ENCODE results near the gene INSYN1.
"Not testable (repeated sequence)": the region's sequence is repeated elsewhere in the genome, so short reads cannot be mapped to it uniquely, and the experiment has no call there.

The INSYN1 gene, protein sequence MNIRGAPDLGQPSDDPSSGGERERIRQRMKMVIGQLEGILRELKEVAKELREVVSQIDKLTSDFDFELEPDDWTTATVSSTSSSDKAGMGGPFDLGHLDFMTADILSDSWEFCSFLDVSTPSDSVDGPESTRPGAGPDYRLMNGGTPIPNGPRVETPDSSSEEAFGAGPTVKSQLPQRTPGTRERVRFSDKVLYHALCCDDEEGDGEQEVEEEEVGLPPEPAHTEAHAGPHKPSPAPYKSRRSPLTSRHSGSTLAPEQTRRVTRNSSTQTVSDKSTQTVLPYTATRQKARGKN

DNA sequence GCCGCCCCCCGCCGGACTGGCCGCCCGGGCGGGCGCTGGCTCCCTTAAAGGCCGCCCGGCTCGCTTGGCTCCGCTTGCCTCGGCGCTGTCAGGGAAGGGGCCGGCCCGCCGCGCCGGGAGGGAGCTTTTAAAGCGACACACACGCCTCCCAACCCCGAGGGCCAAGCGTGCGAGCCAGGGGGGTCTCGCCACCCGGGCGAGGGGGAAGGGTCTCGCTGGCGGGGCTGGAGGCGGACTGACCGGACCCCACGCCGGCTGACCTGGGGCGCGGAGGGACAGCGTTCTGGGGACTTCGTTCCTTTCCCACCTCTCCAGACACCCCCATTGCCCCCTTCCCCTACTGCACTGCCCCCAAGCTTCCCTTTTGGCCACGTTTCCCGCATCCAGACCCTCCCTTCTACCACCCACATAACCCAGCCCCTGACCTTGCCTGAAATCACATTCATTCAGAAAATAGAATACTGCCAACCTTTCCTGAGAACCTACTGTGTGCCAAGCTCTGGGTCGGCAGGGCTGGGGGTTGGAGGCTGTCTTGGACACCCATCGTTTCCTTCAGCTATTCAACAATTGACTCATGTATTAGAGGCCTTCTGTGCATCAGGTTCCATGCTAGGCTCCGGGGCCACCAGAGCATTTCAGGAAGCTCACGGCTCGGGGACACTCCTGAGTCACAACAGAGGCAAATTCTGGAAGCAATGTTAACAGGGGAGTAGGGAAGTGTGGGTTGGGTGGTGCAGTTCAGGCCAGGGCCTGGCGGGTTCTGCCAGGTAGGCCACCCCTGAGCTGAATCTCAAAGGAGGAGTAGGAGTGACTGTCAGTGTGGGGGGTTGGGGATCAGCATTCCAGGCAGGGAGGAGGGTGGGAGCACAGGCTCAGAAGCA is at the start of gene INSYN1:
TSS of gene INSYN1 (minus strand) at position 102 of the 881 bp plus-strand sequence. CDS start 2,221 bp downstream, outside the sequence.
- DNase-seq (ENCODE audit: low read depth): no peak

DNA sequence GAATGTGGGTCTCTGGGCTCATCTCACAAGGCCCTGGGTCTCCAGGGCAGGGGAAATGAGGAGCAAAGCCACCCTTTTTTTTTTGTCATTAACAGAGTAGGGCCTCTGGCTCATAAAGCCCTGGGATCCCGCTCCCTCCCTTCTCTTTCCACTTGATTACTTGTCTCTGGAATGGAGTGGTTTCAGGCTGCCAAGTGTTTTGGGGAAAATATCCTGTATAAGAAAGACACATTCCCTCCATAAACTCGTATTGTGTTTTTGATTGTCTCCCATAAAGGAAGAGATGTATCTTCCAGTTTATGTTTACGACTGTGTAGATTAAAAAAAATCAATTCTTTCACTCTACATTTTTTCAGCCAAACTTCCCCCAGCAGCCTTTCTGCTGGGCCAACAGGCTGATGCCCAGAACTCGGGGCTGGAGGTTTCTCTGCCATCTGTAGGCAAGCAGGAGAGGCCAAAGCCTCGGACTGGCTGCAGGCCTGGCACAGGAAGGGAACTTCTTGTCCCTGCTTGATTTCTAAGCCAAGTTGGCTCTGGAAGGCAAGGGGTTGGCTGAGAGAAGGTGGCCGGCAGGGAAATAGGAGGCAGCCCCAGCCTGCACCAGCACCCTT is 49.4 kb upstream of the INSYN1 start:
- no peak for DNase-seq (ENCODE audit: low read depth)

DNA sequence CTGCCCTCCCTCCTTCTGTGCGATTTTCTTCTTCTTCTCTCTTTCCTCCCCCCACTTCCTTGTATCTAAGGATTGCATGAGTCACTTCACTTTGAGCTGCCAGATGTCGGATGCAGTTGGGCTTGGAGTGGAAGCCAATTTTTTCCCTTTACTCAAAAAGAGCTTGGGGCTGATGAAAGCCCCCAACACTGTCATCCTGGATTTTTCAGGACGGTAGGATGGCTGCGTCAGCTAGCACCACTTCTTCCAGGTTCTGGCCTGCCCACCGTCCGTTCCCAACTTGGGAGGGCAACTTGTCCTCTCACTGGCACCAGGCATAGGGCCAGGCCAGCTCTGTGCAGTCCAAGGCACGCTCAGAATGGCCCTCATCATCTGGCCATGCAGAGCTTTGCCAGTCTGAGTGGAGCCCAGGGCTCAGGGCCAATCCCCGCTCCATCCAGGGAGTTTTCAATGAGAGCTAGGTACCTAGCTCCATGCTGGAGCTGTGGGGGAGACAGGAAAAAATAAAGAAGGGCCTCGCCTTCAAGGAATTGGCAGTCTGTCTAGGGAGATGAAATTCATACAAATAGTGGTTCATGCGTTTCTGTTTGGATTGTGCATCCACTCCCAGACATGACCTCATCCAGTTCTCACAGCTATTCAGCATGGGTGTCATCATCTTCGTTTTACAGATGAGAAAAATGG is 47.7 kb upstream of the INSYN1 start:
- no peak for DNase-seq (ENCODE audit: low read depth)

DNA sequence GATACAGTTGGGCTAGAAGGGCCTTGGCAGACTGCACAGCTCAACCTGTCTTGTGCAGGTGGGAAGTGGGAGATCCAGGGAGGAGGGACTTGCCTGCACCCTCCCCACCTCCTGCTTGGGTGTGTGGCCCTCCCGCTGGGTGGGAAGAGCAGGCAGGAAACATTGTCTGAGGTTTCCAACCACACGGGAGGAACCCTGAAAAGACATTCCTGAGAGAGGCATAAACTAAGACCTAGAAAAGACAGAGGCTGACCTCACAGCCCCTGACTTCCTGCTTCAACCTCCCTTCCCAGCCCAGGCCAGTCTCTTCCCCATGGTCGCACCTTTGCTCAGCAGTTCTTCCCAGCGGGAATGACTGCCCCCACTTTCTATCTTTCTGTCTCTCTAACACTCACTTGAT is 46.3 kb upstream of the INSYN1 start:
- DNase-seq (ENCODE audit: low read depth): no peak

DNA sequence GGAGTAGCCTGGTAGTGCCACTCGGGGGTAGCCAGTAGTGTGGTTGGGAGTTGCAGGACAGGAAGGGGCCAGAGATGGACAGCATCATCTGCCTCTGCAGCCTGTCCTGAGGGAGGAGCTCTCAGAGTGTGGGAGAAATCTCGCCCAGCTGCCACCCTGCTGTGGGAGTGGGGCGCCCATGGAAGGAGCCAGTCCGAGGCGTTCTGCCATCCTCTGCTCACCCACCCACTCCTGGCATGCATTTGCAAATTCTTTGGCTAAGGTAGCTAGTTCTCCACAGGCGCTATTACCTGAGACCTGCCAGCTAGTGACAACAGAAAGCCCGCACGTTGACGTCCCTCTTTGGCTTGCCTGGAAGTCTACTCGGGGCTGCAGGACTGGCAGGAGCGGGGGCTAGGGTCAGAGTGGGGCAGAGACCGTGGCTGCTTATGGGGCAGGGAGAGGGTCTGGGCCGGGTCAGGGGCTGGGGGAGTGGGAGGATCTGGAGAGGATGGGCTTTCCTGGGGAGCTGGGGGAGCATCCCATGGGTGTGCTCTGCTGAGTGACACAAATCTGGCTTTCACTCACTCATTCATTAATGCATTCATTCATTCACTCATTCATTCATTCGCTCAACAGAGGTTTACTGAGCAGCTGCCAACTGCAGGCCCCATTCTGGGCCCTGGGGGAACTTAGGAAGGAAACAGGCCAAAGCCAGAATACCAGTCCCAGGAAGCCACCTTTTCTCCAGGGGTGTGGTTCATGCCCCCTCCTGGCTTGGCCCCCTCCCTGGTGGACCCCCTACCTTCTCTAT is 44.4 kb upstream of the INSYN1 start:
- DNase-seq (ENCODE audit: low read depth): no peak

DNA sequence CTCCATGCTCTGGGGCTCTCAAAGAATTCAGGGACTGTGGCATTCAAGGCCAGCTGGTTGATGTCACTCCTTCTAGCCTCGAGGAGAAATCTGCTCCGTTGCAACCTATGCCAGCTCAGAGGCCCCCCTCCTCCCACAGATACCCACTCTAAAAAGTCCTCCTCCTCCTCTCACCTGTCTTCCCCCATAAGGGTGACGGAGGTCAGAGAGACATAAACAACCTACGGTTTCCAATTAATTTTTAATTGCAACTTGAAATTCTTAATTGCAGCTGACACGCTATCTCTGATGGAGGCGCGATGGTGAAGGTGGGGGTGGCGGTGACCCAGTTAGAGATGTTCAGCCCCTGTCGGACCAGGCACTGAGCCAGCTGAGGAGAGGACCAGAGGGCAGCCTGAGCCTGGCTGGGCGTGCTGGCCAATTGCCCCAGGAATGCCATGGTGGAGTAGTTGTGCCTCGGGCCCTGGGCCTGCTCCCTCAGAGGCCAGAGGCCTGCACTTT is 43.2 kb upstream of the INSYN1 start:
- DNase-seq (ENCODE audit: low read depth): no peak

DNA sequence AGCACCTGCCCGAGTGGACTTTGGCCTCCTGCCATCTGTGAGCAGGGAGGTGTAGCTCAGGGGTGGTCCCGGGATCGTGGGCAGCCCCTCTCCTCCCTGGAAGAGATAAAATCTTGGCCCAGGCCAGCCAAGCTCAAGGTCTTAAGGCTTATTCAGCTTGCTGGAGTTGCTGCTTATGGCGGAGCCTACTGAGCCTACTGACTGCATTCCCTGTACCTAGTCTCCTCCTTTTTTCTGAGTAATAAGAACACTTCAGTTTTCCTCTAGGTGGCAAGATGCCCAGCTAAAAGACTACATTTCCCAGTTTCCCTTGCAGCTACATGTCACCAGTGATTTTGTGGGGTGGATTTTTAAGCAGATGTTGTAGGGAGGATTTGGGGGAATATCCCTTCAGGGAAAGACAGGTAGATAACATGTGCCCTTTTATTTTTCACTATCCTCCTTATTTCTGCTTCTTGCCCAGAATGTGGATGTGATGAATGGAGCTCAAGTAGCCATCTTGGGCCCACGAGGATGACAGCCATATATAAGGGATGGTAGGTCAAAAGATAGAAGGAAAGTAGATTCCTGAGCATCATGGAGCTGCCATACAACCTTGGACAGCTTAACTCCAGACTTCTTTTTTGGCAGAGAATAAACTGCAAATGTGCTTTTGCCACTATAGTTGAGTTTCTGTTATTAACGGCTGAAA is 41.4 kb upstream of the INSYN1 start:
- no peak for DNase-seq (ENCODE audit: low read depth)

DNA sequence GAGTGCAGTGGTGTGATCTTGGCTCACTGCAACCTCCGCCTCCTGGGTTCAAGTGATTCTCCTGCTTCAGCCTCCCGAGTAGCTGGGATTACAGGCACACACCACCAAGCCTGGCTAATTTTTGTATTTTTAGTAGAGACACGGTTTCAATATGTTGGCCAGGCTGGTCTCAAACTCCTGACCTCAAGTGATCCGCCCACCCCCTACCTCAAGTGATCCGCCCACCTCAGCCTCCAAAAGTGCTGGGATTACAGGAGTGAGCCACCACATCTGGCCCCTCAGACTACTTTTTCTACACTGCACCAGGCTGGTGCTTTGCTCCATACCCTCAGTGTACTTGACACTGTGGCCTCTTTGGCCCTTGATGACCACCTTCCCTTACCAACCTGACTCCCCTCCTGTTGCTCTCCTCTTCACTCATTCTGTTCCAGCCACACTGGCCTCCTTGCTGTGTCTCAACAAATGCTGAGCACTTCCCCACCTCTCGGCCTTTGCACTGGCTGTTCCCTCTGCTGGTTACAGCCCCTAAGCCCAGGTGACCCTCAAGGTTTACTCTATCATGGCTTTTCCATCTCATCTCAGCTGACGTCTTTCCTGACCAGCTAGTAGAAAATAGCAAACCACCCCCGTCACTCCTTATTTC is 39.9 kb upstream of the INSYN1 start:
- DNase-seq (ENCODE audit: low read depth): not testable (repeated sequence)

DNA sequence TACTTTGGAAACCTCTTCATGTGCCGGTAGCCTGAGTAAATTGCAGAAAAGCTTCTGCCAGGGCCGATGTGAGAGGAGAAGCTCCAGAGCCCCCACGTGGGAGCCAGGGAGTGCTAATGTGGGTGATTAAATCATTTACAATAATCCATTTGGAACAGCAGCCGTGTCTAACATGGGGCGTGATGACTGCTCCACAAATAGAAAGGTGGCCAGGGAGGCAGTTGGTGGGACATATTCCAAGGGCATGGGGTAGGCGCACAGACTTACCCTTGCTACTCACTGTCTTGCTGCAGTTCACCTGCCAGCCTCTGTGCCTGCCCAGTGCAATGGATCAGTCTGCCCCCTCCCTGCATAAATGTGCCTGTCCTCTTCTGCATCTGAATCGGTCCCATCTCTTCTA is 39.3 kb upstream of the INSYN1 start:
- DNase-seq (ENCODE audit: low read depth): no peak

DNA sequence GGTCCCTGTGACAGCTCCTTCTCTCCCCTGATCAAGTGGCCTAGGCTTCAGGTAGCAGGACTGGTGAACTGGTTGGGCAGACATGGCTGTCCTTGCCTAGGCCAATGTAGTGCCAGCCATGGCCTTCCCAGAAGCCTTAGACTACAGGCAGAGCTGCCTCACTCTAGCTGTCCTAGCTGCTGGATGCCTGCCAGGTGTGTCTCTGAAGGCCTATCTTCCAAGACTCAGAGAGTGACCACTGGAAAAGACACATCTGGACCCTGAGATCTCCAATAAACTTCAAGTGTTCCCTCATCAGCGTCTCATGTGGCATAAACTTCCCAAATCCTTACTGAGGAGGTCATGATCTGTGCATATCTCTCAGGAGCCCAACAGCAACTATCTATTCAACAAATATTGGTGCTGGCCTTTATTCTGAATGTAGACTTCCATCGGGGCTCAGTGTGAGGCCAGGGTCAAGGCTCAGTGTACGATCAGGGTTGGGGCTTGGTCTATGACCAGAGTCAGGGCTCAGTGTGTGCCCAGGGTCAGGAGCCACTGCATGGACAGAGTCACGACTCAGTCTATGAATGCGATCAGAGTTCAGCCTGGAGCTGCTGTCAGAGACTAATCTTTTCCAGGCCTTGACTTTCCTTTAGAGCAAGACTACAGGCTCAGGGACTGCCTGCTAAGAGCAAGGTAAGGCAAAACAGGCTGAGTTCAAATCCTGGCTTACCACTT is 36.5 kb upstream of the INSYN1 start:
- no peak for DNase-seq (ENCODE audit: low read depth)

DNA sequence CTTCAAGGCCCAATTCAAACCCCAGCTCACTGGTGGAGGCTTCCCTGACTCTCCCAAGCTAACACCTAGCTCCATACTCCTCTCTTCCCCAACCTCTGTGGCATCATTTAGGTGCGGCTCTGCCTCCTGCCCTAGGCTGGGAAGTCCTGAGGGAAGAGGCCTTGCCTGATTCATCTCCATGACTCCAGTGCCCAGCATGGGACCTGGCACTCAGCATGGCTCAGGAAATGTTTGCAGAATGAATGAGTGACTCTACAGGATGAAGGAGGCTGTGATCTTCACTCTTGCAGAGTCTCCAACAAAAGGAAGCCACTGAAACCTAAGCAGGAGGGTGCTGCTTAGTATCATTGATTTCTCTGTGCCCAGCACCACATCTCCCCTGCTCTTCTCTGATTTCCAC is 34.5 kb upstream of the INSYN1 start:
- no peak for DNase-seq (ENCODE audit: low read depth)

DNA sequence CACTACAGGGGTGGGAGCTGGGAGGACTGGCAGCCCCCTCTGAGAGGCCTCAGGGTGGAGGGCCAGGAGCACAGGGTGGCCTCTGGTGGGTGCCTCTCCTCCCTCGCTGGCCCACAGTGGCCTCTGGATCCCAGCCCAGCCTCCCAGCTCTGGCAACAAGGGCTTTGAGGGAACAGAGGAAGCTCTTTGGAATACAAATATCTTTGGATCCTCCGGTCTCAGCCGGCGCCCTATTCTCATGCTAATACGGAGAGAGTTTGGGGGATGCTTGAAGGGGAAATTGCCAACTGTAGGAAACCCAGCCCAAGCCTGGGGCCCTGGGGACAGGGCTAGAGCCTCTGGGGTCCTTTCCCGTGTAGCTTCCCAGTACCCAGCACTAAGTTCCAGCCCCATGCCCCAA is 33.4 kb upstream of the INSYN1 start:
- DNase-seq (ENCODE audit: low read depth): no peak

DNA sequence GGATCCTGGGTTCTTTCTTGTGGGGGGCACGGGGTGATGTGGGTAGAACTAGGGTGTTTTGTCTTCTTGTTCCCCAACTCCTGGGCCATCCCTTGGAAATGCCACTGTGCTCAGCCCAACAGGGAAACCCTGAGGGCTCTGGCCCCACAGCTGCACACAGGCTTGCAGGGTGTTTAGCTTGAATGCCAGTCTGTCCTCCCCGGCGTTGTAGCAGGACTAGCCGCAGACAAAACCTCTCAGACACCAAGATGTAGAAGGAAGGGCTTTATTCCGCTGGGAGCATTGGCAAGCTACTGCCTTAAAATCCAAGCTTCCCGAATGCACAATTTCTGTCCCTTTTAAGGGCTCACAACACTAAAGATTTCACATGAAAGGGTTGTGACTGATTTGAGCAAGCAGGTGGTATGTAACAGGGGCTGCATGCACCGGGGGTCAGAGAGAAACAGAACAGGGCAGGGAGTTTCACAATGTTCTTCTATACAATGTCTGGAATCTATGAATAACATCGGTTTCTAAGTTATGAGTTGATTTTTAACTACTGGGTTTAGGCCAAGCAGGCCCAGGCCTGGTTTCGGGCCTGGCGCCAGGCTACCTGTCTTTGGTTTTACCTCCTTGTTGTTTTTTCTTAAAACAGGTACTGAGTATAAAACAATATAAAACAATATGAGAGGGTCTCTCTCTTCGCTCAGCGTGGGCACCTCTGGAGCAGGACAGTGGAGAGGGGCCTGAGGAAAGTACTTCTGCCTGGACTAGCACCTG is 32.3 kb upstream of the INSYN1 start:
- DNase-seq (ENCODE audit: low read depth): not testable (repeated sequence)

DNA sequence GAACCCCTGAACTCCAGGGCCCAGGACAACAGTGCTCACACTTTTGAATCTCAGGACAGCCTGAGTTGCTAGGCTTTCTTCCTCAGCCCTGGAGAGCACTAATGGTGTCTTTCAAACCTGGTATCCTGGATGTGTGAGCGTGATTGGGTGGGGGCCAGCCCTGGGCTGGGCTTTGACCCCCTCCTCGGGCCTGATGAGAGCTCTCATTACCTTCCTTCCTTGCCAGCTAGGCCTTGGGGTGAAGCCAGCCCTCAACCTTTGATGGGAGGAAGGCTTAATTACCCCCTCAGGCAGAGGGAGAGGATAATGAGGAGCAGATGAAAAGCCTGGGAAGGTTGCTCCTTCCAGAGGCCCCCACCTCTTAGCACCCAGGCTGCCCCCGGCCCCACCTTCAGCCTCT is 31.1 kb upstream of the INSYN1 start:
- DNase-seq (ENCODE audit: low read depth): no peak

DNA sequence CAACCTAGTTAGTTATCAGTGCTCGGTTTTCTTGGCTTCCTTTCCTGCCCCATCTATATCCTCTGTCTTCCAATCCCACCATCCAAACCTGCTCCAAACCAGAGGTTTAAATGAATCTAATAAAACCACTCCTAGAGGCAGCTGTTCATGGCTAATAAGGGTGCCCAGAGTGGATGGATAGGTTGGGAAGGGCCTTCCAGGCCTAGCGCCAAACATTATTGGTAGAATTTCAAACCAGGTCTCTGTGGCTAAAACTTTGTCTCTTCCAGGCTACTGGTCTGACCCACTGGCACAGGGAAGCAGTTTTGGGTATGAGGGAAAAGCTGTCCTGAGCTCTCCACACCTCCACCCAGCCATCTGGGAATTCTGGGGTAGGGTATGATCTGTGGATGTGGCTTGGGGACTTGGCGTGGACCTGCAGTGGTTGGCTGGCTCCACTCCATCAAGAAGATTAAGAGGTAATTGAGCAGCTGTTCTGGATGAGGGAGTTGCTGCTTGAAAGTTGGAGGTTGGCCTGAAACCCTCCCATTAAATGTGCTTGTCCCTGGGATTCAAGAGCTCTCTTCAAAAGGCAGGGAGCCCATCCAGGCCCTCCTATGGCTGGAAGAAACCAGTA is 29.3 kb upstream of the INSYN1 start:
- no peak for DNase-seq (ENCODE audit: low read depth)

DNA sequence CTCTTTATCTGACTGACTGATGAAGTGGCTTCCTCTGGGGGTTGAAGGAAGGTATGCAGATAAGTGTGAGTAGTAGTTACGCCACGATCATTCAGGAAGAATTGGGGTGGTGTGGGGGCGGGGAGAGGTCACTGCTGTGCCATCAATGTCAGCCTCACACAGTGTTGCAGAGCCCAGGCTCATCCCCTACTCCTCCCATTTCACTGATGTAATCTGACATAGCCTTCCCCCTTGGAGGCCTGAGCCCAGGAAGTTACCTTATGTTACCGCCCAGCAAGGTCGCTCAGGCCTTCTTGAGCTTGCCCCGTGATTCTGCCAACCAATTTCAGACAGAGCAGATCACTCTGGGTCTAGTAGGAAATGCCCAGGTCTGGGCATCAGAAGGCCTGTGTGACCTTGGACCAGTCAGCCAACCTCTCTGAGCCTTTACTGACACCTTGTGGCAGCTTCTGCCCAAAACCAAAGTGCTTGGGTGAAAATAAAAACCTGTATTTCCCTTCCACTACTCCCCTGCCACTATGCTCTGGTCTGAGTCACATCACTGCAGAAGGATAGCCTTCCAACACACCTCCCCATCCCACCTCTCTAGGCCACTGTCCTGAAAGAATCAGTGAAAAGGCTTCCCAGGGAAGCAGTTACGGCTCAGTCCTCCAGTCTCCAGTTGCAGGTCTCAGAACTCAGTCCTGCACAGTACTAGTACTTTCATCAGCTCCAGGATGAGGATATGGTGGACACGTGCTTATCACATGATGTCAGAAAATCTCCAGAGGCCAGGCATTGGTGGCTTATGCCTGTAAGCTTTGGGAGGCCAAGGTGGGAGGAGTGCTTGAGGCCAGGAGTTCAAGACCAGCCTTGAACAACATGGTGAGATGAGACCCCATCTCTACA is 28.1 kb upstream of the INSYN1 start:
- DNase-seq (ENCODE audit: low read depth): no peak

DNA sequence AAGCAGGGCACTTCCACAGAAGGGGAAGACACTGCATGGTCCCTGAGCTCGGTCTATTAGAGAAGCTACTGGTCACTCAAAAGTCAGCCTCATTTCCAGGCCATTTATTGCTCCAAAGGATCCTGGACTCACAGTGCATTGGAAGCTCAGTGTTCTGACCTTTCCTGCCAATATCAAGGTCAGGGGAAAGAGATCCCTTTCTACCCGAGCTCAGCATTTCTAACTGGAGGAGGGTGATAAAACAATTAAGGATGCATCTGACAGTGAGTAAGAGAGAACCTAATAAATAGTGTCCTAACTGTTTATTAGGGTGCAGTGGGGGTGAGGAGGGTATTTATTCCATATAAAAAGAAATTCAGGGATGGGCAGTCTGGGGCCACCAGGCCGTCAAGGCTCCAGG is 26.8 kb upstream of the INSYN1 start:
- DNase-seq (ENCODE audit: low read depth): no peak
